ENCODE results near the gene TBX3. TPM values are rescaled to one million over a fixed set of nuclear protein-coding genes. Genes with fewer than 3 reads are reported as not detected.

Gene TBX3
- total RNA-seq, 1 donor from 2014 or later = 2.0 TPM

GRCh38 chr12:114698566-114699163 lies 14.7 kb upstream of the TBX3 start:
- Mint-ChIP-seq H3K4me1 (ENCODE audit: low read depth, unreplicated experiment) (no peaks in the 10 kb centered on the region), H3K36me3 (ENCODE audit: low read depth, unreplicated experiment) (no peaks in the 10 kb centered on the region), H3K27ac (ENCODE audit: unreplicated experiment) (no peak overlapping the region), H3K27me3 (ENCODE audit: low read depth, unreplicated experiment) (peaks cover 97% of the 10 kb centered on the region), H3K9me3 (ENCODE audit: unreplicated experiment) (peaks cover 10% of the 10 kb centered on the region), H3K4me3 (ENCODE audit: unreplicated experiment) (no peak overlapping the region)
- no peaks in the 10 kb centered on the region for H3K79me2 ChIP-seq (ENCODE audit: insufficient read depth, low read length)
- DNase-seq (ENCODE audit: low read depth) = no peak
- H3K36me3 ChIP-seq (ENCODE audit: insufficient read depth, low read length) = no peaks in the 10 kb centered on the region
- TF ChIP-seq EZH2 (IDR thresholded peaks at IDR 0.05; ENCODE audit: insufficient read depth, low read length) (peak; percentile 23), CTCF (IDR thresholded peaks at IDR 0.05; ENCODE audit: insufficient read depth, low read depth, low read length) (no peak)
- H3K4me3 ChIP-seq (ENCODE audit: insufficient read depth, low read depth, low read length) = no peak overlapping the region
- H4K20me1 ChIP-seq (ENCODE audit: insufficient read depth, low read length) = no peaks in the 10 kb centered on the region
- no peaks in the 10 kb centered on the region for H3K4me1 ChIP-seq (ENCODE audit: insufficient read depth, low read length)
- peaks cover 3% of the 10 kb centered on the region for H3K9me3 ChIP-seq (ENCODE audit: insufficient read depth, low read depth, low read length)
- H3K27me3 ChIP-seq (ENCODE audit: insufficient read depth, low read length) = peaks cover 95% of the 10 kb centered on the region
- no peak for FAIRE-seq
- H3K27ac ChIP-seq (ENCODE audit: low read depth, low read length) = no peak overlapping the region
- no peak overlapping the region for H3K9ac ChIP-seq (ENCODE audit: low read length)
- no peak overlapping the region for H2AFZ ChIP-seq (ENCODE audit: low read depth, low read length)
- peak overlapping the region; percentile 77 for H3K4me2 ChIP-seq (ENCODE audit: low read length)

- H3K36me3 ChIP-seq (ENCODE audit: insufficient read depth, low read length) = no peaks in the 10 kb centered on the region
- H2AFZ ChIP-seq (ENCODE audit: low read depth, low read length) = no peak overlapping the region
- H3K9me3 ChIP-seq (ENCODE audit: insufficient read depth, low read depth, low read length) = peaks cover 3% of the 10 kb centered on the region
- H3K9ac ChIP-seq (ENCODE audit: low read length) = no peak overlapping the region
- no peaks in the 10 kb centered on the region for H4K20me1 ChIP-seq (ENCODE audit: insufficient read depth, low read length)
- no peak overlapping the region for H3K27ac ChIP-seq (ENCODE audit: low read depth, low read length)
- peaks cover 10% of the 10 kb centered on the region for H3K9me3 Mint-ChIP-seq (ENCODE audit: unreplicated experiment)
- no peaks in the 10 kb centered on the region for H3K36me3 Mint-ChIP-seq (ENCODE audit: low read depth, unreplicated experiment)
- H3K79me2 ChIP-seq (ENCODE audit: insufficient read depth, low read length) = no peaks in the 10 kb centered on the region
- H3K4me1 Mint-ChIP-seq (ENCODE audit: low read depth, unreplicated experiment) = no peaks in the 10 kb centered on the region
- FAIRE-seq = no peak
- DNase-seq (ENCODE audit: low read depth) = no peak
- peaks cover 97% of the 10 kb centered on the region for H3K27me3 ChIP-seq (ENCODE audit: insufficient read depth, low read length)
- H3K4me3 ChIP-seq (ENCODE audit: insufficient read depth, low read depth, low read length) = peak overlapping the region; percentile 41
- no peak overlapping the region for H3K27ac Mint-ChIP-seq (ENCODE audit: unreplicated experiment)
- H3K4me2 ChIP-seq (ENCODE audit: low read length) = peak overlapping the region; percentile 77
- TF ChIP-seq EZH2 (IDR thresholded peaks at IDR 0.05; ENCODE audit: insufficient read depth, low read length) (peak; percentile 90), CTCF (IDR thresholded peaks at IDR 0.05; ENCODE audit: insufficient read depth, low read depth, low read length) (no peak)
- H3K4me3 Mint-ChIP-seq (ENCODE audit: unreplicated experiment) = no peak overlapping the region
- no peaks in the 10 kb centered on the region for H3K4me1 ChIP-seq (ENCODE audit: insufficient read depth, low read length)
- peaks cover 99% of the 10 kb centered on the region for H3K27me3 Mint-ChIP-seq (ENCODE audit: low read depth, unreplicated experiment)
These were observed 14.0 kb upstream of the TBX3 start for GRCh38 chr12:114697741-114698565.
